Diencephalon (tissue), 1 donor: ENCODE results near the gene GEMIN2. TPM values are rescaled to one million over a fixed set of nuclear protein-coding genes. Genes with fewer than 3 reads are reported as not detected.

Experiments used
- small RNA-seq: library from RNA; depleted of rRNA; stranded (forward); fragments of <200 nt; gene quantifications from one replicate; pipeline ENCODE3, GENCODE V24; 2014
- total RNA-seq: library from RNA; depleted of rRNA; stranded (reverse); fragments of >200 nt; gene quantifications from one replicate; pipeline ENCODE4 v1.2.3, GENCODE V29; 2014

Gene GEMIN2
- total RNA-seq = 49.6 TPM

GRCh38 chr14:39114073-39114838 is at the start of gene GEMIN2:
Gene GEMIN2 (plus strand): TSS chr14:39114323. CDS start chr14:39114339, 16 bp downstream.

GRCh38 chr14:39102969-39103957 is 10.9 kb upstream of the GEMIN2 start, which contains the start of gene SEC23A:
Gene SEC23A (minus strand): TSS chr14:39103235. CDS start chr14:39096118, 7,117 bp downstream.

GRCh38 chr14:39174560-39175444 is 60.7 kb downstream of the GEMIN2 start, which contains the start of gene PNN:
Gene PNN (plus strand): TSS chr14:39175254. CDS start chr14:39175280, 26 bp downstream.

Small RNA genes lying within 50 kb of the gene (small RNA-seq; reads per million reads assigned to genes)
- not detected for gene AL109628.1

Other genes starting within 250 kb of the GEMIN2 start
- 157 TPM for gene SEC23A, start 11.1 kb upstream of the GEMIN2 start, total RNA-seq
- gene TRAPPC6B, start 56.0 kb downstream of the GEMIN2 start, total RNA-seq = 92.5 TPM
- gene PNN, start 60.9 kb downstream of the GEMIN2 start, total RNA-seq = 49.1 TPM
- 28.1 TPM for gene MIA2, start 119.6 kb downstream of the GEMIN2 start, total RNA-seq